HEK293 (cell line): Measurements from ENCODE around the gene PLEKHG4B.

Source experiments
- MYNN ChIP-seq: fragments of 450-650 bp; formaldehyde crosslinking; IDR thresholded peaks from 2 replicates; pipeline ENCODE4 v1.5.1; 2016; ENCODE audit warnings: missing biosample characterization, missing genetic modification characterization, borderline replicate concordance
- RBAK ChIP-seq: fragments of 450-650 bp; formaldehyde crosslinking; IDR thresholded peaks from 2 replicates; pipeline ENCODE4 v1.5.1; 2016; ENCODE audit warnings: missing biosample characterization, missing genetic modification characterization
- ZNF16 ChIP-seq: fragments of 450-650 bp; formaldehyde crosslinking; IDR thresholded peaks from 2 replicates; pipeline ENCODE4 v1.5.1; 2016; ENCODE audit warnings: low read depth, missing biosample characterization, missing genetic modification characterization
- ZNF274 ChIP-seq, 2 experiments: fragments of 200-500 bp in 1 of 2; fragments of 450-650 bp in 1 of 2; sonication (Bioruptor generic) in 1 of 2; formaldehyde crosslinking in 1 of 2; IDR thresholded peaks; 2 replicates each; pipeline versions ENCODE4 v1.5.1 to v1.6.1; 2014 to 2016; ENCODE audit warnings: borderline replicate concordance in 1 of 2, inconsistent platforms in 1 of 2, low read length in 1 of 2, missing biosample characterization in 1 of 2, missing genetic modification characterization in 1 of 2
- ZNF555 ChIP-seq: fragments of 450-650 bp; formaldehyde crosslinking; conservative IDR thresholded peaks from 2 replicates; pipeline ENCODE4 v1.5.1; 2017; ENCODE audit warnings: missing biosample characterization, mild to moderate bottlenecking, missing genetic modification characterization, inconsistent platforms
- ZNF623 ChIP-seq: fragments of 450-650 bp; formaldehyde crosslinking; IDR thresholded peaks from 2 replicates; pipeline ENCODE4 v1.5.1; 2016; ENCODE audit warnings: missing biosample characterization, missing genetic modification characterization
- ZNF670 ChIP-seq: fragments of 450-650 bp; formaldehyde crosslinking; IDR thresholded peaks from 2 replicates; pipeline ENCODE4 v1.5.1; 2016; ENCODE audit warnings: missing biosample characterization, missing genetic modification characterization, low read depth
- TF ChIP-seq, protein P1 (sequence below): fragments of 450-650 bp; formaldehyde crosslinking; IDR thresholded peaks from 2 replicates; pipeline ENCODE4 v1.5.1; 2016; ENCODE audit warnings: missing biosample characterization, missing genetic modification characterization
- TF ChIP-seq, protein P2 (sequence below): fragments of 450-650 bp; formaldehyde crosslinking; IDR thresholded peaks from 2 replicates; pipeline ENCODE4 v1.5.1; 2016; ENCODE audit warnings: missing biosample characterization, missing genetic modification characterization, low read depth
- TF ChIP-seq, protein P3 (sequence below): fragments of 450-650 bp; formaldehyde crosslinking; IDR thresholded peaks from 2 replicates; pipeline ENCODE4 v1.5.1; 2016; ENCODE audit warnings: missing biosample characterization, missing genetic modification characterization

DNA sequence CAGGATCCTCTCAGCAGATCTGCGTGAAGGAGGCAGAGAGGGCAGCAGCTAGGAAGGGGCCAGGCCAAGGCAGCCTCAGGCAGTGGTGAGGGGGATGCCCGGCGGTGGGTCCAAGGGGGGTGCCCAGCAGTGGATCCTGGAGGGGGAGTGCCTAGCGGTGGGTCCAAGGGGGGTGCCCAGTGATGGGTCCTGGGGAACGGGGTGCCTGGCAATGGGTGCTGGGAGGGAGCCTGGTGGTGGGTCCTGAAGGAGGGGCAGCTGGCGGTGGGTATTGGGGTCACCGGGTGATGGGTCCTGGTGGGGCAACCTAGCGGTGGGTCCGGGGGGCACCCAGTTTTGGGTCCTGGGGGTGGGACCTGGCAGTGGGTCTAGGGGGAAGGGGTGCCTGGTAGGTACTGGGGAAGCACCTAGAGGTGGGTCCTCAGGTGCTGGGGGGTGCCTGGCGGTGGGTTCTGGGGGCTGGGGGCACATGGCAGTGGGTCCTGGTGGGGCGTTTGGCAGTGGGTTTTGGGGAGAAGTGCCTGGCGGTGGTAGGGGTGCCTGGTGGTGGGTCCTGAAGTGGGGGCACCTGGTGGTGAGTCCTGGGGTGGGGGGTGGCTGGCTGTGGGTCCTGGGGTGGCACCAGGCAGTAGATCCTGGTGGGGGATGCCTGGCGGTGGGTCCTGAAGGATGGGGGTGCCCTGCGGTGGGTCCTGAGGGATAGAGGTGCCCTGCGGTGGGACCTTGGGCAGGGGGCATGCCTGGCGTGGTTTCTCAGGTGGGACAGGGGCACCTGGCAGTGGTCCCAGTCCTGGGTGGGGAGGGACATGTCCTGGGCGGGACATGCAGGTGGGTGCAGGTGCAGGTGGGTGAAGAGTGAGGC, 101.2 kb downstream of the PLEKHG4B start:
- TF ChIP-seq, protein P1, sequence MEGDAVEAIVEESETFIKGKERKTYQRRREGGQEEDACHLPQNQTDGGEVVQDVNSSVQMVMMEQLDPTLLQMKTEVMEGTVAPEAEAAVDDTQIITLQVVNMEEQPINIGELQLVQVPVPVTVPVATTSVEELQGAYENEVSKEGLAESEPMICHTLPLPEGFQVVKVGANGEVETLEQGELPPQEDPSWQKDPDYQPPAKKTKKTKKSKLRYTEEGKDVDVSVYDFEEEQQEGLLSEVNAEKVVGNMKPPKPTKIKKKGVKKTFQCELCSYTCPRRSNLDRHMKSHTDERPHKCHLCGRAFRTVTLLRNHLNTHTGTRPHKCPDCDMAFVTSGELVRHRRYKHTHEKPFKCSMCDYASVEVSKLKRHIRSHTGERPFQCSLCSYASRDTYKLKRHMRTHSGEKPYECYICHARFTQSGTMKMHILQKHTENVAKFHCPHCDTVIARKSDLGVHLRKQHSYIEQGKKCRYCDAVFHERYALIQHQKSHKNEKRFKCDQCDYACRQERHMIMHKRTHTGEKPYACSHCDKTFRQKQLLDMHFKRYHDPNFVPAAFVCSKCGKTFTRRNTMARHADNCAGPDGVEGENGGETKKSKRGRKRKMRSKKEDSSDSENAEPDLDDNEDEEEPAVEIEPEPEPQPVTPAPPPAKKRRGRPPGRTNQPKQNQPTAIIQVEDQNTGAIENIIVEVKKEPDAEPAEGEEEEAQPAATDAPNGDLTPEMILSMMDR, result no peak
- TF ChIP-seq, protein P2, sequence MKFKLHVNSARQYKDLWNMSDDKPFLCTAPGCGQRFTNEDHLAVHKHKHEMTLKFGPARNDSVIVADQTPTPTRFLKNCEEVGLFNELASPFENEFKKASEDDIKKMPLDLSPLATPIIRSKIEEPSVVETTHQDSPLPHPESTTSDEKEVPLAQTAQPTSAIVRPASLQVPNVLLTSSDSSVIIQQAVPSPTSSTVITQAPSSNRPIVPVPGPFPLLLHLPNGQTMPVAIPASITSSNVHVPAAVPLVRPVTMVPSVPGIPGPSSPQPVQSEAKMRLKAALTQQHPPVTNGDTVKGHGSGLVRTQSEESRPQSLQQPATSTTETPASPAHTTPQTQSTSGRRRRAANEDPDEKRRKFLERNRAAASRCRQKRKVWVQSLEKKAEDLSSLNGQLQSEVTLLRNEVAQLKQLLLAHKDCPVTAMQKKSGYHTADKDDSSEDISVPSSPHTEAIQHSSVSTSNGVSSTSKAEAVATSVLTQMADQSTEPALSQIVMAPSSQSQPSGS (tag by site-specific recombination), result no peak
- no peak for TF ChIP-seq ZNF623 (tag by site-specific recombination)
- no peak for TF ChIP-seq ZNF16
- TF ChIP-seq RBAK (tag by site-specific recombination), result no peak
- TF ChIP-seq ZNF555, result no peak
- TF ChIP-seq, protein P3, sequence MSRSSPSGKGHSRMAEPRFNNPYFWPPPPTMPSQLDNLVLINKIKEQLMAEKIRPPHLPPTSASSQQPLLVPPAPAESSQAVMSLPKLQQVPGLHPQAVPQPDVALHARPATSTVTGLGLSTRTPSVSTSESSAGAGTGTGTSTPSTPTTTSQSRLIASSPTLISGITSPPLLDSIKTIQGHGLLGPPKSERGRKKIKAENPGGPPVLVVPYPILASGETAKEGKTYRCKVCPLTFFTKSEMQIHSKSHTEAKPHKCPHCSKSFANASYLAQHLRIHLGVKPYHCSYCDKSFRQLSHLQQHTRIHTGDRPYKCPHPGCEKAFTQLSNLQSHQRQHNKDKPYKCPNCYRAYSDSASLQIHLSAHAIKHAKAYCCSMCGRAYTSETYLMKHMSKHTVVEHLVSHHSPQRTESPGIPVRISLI (tag by site-specific recombination), result no peak
- no peak for TF ChIP-seq ZNF670 (tag by site-specific recombination)
- no peak for TF ChIP-seq MYNN (tag by site-specific recombination)
- no peak for TF ChIP-seq ZNF274 (IDR thresholded peaks at IDR 0.05; ENCODE audit: low read length)
- no peak for TF ChIP-seq ZNF274 (tag by site-specific recombination; IDR thresholded peaks at IDR 0.05; ENCODE audit: borderline replicate concordance)
